Neural crest cell (in vitro differentiated cells): ENCODE results near the gene ARHGAP18. TPM values are rescaled to one million over a fixed set of nuclear protein-coding genes. Genes with fewer than 3 reads are reported as not detected.

Source experiments
- DNase-seq: peaks from one replicate; pipeline ENCODE4 v3.0.0; 2021; ENCODE audit warnings: low read depth, mixed read lengths, low spot score
- H3K27ac Mint-ChIP-seq: one replicate; pipeline ENCODE4 v1.8.0; 2021; ENCODE audit warnings: mild to moderate bottlenecking, mixed read lengths; ENCODE audit not compliant: unreplicated experiment
- H3K27me3 Mint-ChIP-seq: 2 replicates; pipeline ENCODE4 v1.8.0; 2021; ENCODE audit warnings: low read depth, mild to moderate bottlenecking, mixed read lengths
- H3K36me3 Mint-ChIP-seq: 2 replicates; pipeline ENCODE4 v1.8.0; 2021; ENCODE audit warnings: low read depth, mild to moderate bottlenecking, mixed read lengths
- H3K4me1 Mint-ChIP-seq: 2 replicates; pipeline ENCODE4 v1.8.0; 2021; ENCODE audit warnings: mixed read lengths
- H3K4me3 Mint-ChIP-seq: one replicate; pipeline ENCODE4 v1.8.0; 2021; ENCODE audit warnings: mild to moderate bottlenecking, mixed read lengths
- H3K9me3 Mint-ChIP-seq: 2 replicates; pipeline ENCODE4 v1.8.0; 2021; ENCODE audit warnings: mixed read lengths
- CTCF ChIP-seq: fragments of 200-600 bp; sonication (generic); conservative IDR thresholded peaks from 2 replicates; pipeline ENCODE4 v1.5.0; 2021; ENCODE audit warnings: antibody characterized with exemption, mild to moderate bottlenecking
- total RNA-seq: library from RNA; stranded (reverse); gene quantifications from 2 replicates; pipeline ENCODE4 v1.2.1, GENCODE V29; 2021

Gene ARHGAP18
- total RNA-seq, 1 donor from 2014 or later: 3.4 TPM

GRCh38 chr6:129670634-129671033 lies 39.3 kb downstream of the ARHGAP18 start:
- no peak overlapping the region for H3K27ac Mint-ChIP-seq
- TF ChIP-seq CTCF: no peak
- no peaks in the 10 kb centered on the region for H3K27me3 Mint-ChIP-seq
- no peak for DNase-seq
- peaks cover 14% of the 10 kb centered on the region for H3K4me1 Mint-ChIP-seq
- no peak overlapping the region for H3K4me3 Mint-ChIP-seq
- H3K36me3 Mint-ChIP-seq: no peaks in the 10 kb centered on the region
- peaks cover 7% of the 10 kb centered on the region for H3K9me3 Mint-ChIP-seq

GRCh38 chr6:129667621-129668020 lies 42.4 kb downstream of the ARHGAP18 start:
- Mint-ChIP-seq H3K27me3 (no peaks in the 10 kb centered on the region), H3K36me3 (no peaks in the 10 kb centered on the region), H3K4me1 (peaks cover 8% of the 10 kb centered on the region), H3K9me3 (peaks cover 7% of the 10 kb centered on the region), H3K4me3 (no peak overlapping the region), H3K27ac (no peak overlapping the region)
- DNase-seq: no peak
- TF ChIP-seq CTCF: no peak

- H3K27ac Mint-ChIP-seq: no peak overlapping the region
- no peaks in the 10 kb centered on the region for H3K27me3 Mint-ChIP-seq
- H3K4me3 Mint-ChIP-seq: no peak overlapping the region
- no peak for DNase-seq
- no peak for TF ChIP-seq CTCF
- no peaks in the 10 kb centered on the region for H3K36me3 Mint-ChIP-seq
- peaks cover 2% of the 10 kb centered on the region for H3K9me3 Mint-ChIP-seq
- H3K4me1 Mint-ChIP-seq: peaks cover 8% of the 10 kb centered on the region
These were observed 42.9 kb downstream of the ARHGAP18 start for GRCh38 chr6:129667034-129667433.

GRCh38 chr6:129665555-129665954 lies 44.4 kb downstream of the ARHGAP18 start:
- TF ChIP-seq CTCF: no peak
- no peak for DNase-seq
- Mint-ChIP-seq H3K4me3 (no peak overlapping the region), H3K9me3 (no peaks in the 10 kb centered on the region), H3K27ac (no peak overlapping the region), H3K27me3 (no peaks in the 10 kb centered on the region), H3K36me3 (no peaks in the 10 kb centered on the region), H3K4me1 (peaks cover 15% of the 10 kb centered on the region)

GRCh38 chr6:129663531-129663930 lies 46.4 kb downstream of the ARHGAP18 start:
- H3K36me3 Mint-ChIP-seq: no peaks in the 10 kb centered on the region
- H3K9me3 Mint-ChIP-seq: no peaks in the 10 kb centered on the region
- no peak overlapping the region for H3K27ac Mint-ChIP-seq
- H3K27me3 Mint-ChIP-seq: no peaks in the 10 kb centered on the region
- H3K4me1 Mint-ChIP-seq: peaks cover 23% of the 10 kb centered on the region
- H3K4me3 Mint-ChIP-seq: no peak overlapping the region
- TF ChIP-seq CTCF: no peak
- DNase-seq: no peak

DNA sequence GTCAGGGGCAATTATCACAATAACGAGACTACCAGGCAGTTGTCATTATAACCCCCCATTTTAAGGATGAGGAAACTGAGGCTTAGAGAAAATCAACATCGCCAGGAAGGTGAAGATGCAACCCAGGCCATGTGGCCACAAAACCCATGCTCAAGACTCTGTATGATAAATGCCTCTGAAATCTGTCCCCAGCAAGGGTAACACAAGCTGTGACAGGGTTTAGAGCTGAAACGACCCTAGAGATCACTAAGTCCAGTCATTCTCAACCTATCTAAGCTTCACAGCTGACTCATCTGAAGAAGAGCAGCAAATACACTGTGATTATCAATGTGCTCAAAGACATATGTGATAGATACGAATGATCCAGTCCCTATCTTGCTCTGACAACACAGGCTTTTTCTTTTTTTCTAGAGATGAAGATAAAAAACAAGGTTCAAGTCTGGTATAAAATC lies 47.0 kb downstream of the ARHGAP18 start:
- Mint-ChIP-seq H3K4me1 (peaks cover 23% of the 10 kb centered on the region), H3K36me3 (no peaks in the 10 kb centered on the region), H3K27ac (no peak overlapping the region), H3K4me3 (no peak overlapping the region), H3K27me3 (no peaks in the 10 kb centered on the region), H3K9me3 (no peaks in the 10 kb centered on the region)
- DNase-seq: no peak
- TF ChIP-seq CTCF: no peak
